Measurements from ENCODE around the gene RTL1. TPM values are rescaled to one million over a fixed set of nuclear protein-coding genes. Genes with fewer than 3 reads are reported as not detected.

RTL1 gene
- total and polyA plus RNA-seq, 3 experiments from 2014 or later = not detected

- no peaks in the 10 kb centered on the region for H3K36me3 ChIP-seq (ENCODE audit: insufficient read depth, low read length)
- ChIA-PET CTCF (no interaction called here), POLR2A (no interaction called here)
- peaks cover 4% of the 10 kb centered on the region for H3K4me1 ChIP-seq (ENCODE audit: insufficient read depth, low read length)
- DNase-seq = peak in 1 of 5 donors; percentile 7
- Mint-ChIP-seq H3K36me3 (no peaks in the 10 kb centered on the region), H3K27ac (no peak overlapping the region), H3K4me1 (peaks cover 0 to 3% (median 0%) of the 10 kb centered on the region in 3 donors), H3K4me3 (no peak overlapping the region), H3K9me3 (no peaks in the 10 kb centered on the region), H3K27me3 (no peaks in the 10 kb centered on the region)
- no peak overlapping the region for H3K4me3 ChIP-seq (ENCODE audit: low read length)
- H3K27ac ChIP-seq (ENCODE audit: low read depth, low read length) = no peak overlapping the region
- no peaks in the 10 kb centered on the region for H3K9me3 ChIP-seq (ENCODE audit: low read length)
- no peaks in the 10 kb centered on the region for H3K27me3 ChIP-seq (ENCODE audit: insufficient read depth, low read length, poor library complexity, severe bottlenecking)
These were observed 57.1 kb downstream of the RTL1 start for GRCh38 chr14:100846309-100846859.

- H3K4me1 ChIP-seq (ENCODE audit: insufficient read depth, low read length) = peaks cover 4% of the 10 kb centered on the region
- Mint-ChIP-seq H3K9me3 (no peaks in the 10 kb centered on the region), H3K27ac (no peak overlapping the region), H3K27me3 (no peaks in the 10 kb centered on the region), H3K4me3 (no peak overlapping the region), H3K4me1 (no peaks in the 10 kb centered on the region), H3K36me3 (no peaks in the 10 kb centered on the region)
- CTCF ChIA-PET = no interaction called here
- no peak overlapping the region for H3K4me3 ChIP-seq (ENCODE audit: low read length)
- H3K9me3 ChIP-seq (ENCODE audit: low read length) = no peaks in the 10 kb centered on the region
- POLR2A ChIA-PET = no interaction called here
- no peak overlapping the region for H3K27ac ChIP-seq (ENCODE audit: low read depth, low read length)
- no peaks in the 10 kb centered on the region for H3K36me3 ChIP-seq (ENCODE audit: insufficient read depth, low read length)
- no peaks in the 10 kb centered on the region for H3K27me3 ChIP-seq (ENCODE audit: insufficient read depth, low read length, poor library complexity, severe bottlenecking)
- peak in 1 of 5 donors; percentile 5 for DNase-seq
These were observed 58.2 kb downstream of the RTL1 start for GRCh38 chr14:100845341-100845740.

GRCh38 chr14:100844846-100845245 lies 58.7 kb downstream of the RTL1 start:
- peak in 1 of 5 donors; percentile 32 for DNase-seq
- H3K27ac Mint-ChIP-seq = no peak overlapping the region
- no peaks in the 10 kb centered on the region for H3K36me3 Mint-ChIP-seq
- H3K9me3 Mint-ChIP-seq = no peaks in the 10 kb centered on the region
- ChIA-PET CTCF (no interaction called here), POLR2A (no interaction called here)
- H3K4me3 ChIP-seq (ENCODE audit: low read length) = no peak overlapping the region
- H3K27me3 ChIP-seq (ENCODE audit: insufficient read depth, low read length, poor library complexity, severe bottlenecking) = no peaks in the 10 kb centered on the region
- no peak overlapping the region for H3K27ac ChIP-seq (ENCODE audit: low read depth, low read length)
- no peaks in the 10 kb centered on the region for H3K36me3 ChIP-seq (ENCODE audit: insufficient read depth, low read length)
- no peaks in the 10 kb centered on the region for H3K9me3 ChIP-seq (ENCODE audit: low read length)
- no peaks in the 10 kb centered on the region for H3K27me3 Mint-ChIP-seq
- H3K4me1 ChIP-seq (ENCODE audit: insufficient read depth, low read length) = peaks cover 4% of the 10 kb centered on the region
- H3K4me1 Mint-ChIP-seq = no peaks in the 10 kb centered on the region
- H3K4me3 Mint-ChIP-seq = no peak overlapping the region

GRCh38 chr14:100844421-100844820 lies 59.1 kb downstream of the RTL1 start:
- POLR2A ChIA-PET = no interaction called here
- no peak overlapping the region for H3K27ac Mint-ChIP-seq
- no peaks in the 10 kb centered on the region for H3K27me3 Mint-ChIP-seq
- no peaks in the 10 kb centered on the region for H3K36me3 Mint-ChIP-seq
- no peaks in the 10 kb centered on the region for H3K9me3 Mint-ChIP-seq
- no peaks in the 10 kb centered on the region for H3K36me3 ChIP-seq (ENCODE audit: insufficient read depth, low read length)
- H3K27me3 ChIP-seq (ENCODE audit: insufficient read depth, low read length, poor library complexity, severe bottlenecking) = no peaks in the 10 kb centered on the region
- H3K4me1 ChIP-seq (ENCODE audit: insufficient read depth, low read length) = peaks cover 4% of the 10 kb centered on the region
- no peak for DNase-seq
- H3K4me3 ChIP-seq (ENCODE audit: low read length) = no peak overlapping the region
- no peaks in the 10 kb centered on the region for H3K9me3 ChIP-seq (ENCODE audit: low read length)
- CTCF ChIA-PET = no interaction called here
- no peak overlapping the region for H3K4me3 Mint-ChIP-seq
- H3K27ac ChIP-seq (ENCODE audit: low read depth, low read length) = no peak overlapping the region
- no peaks in the 10 kb centered on the region for H3K4me1 Mint-ChIP-seq

GRCh38 chr14:100844082-100844408 lies 59.5 kb downstream of the RTL1 start:
- Histone ChIP-seq H3K27me3 (ENCODE audit: insufficient read depth, low read length, poor library complexity, severe bottlenecking) (no peaks in the 10 kb centered on the region), H3K4me1 (ENCODE audit: insufficient read depth, low read length) (peaks cover under 1% of the 10 kb centered on the region), H3K9me3 (ENCODE audit: low read length) (no peaks in the 10 kb centered on the region), H3K36me3 (ENCODE audit: insufficient read depth, low read length) (no peaks in the 10 kb centered on the region), H3K4me3 (ENCODE audit: low read length) (no peak overlapping the region), H3K27ac (ENCODE audit: low read depth, low read length) (no peak overlapping the region)
- Mint-ChIP-seq H3K36me3 (no peaks in the 10 kb centered on the region), H3K9me3 (no peaks in the 10 kb centered on the region), H3K27ac (no peak overlapping the region), H3K4me3 (no peak overlapping the region), H3K27me3 (no peaks in the 10 kb centered on the region), H3K4me1 (no peaks in the 10 kb centered on the region)
- ChIA-PET POLR2A (no interaction called here), CTCF (no interaction called here)
- no peak for DNase-seq

GRCh38 chr14:100842799-100843198 lies 60.7 kb downstream of the RTL1 start:
- Mint-ChIP-seq H3K4me1 (no peaks in the 10 kb centered on the region), H3K36me3 (no peaks in the 10 kb centered on the region), H3K27me3 (peaks cover 0 to 3% of the 10 kb centered on the region in 2 donors), H3K27ac (no peak overlapping the region), H3K4me3 (no peak overlapping the region), H3K9me3 (no peaks in the 10 kb centered on the region)
- POLR2A ChIA-PET = no interaction called here
- no peaks in the 10 kb centered on the region for H3K27me3 ChIP-seq (ENCODE audit: insufficient read depth, low read length, poor library complexity, severe bottlenecking)
- H3K9me3 ChIP-seq (ENCODE audit: low read length) = no peaks in the 10 kb centered on the region
- H3K4me1 ChIP-seq (ENCODE audit: insufficient read depth, low read length) = no peaks in the 10 kb centered on the region
- no peak overlapping the region for H3K4me3 ChIP-seq (ENCODE audit: low read length)
- CTCF ChIA-PET = interaction anchor here (1.1 kb wide), 1 partner anchor 8 kb away, joined by 4 read pairs; no protein-coding TSS in a partner anchor
- no peak for DNase-seq
- no peaks in the 10 kb centered on the region for H3K36me3 ChIP-seq (ENCODE audit: insufficient read depth, low read length)
- no peak overlapping the region for H3K27ac ChIP-seq (ENCODE audit: low read depth, low read length)

- Histone ChIP-seq H3K27me3 (ENCODE audit: insufficient read depth, low read length, poor library complexity, severe bottlenecking) (no peaks in the 10 kb centered on the region), H3K4me1 (ENCODE audit: insufficient read depth, low read length) (no peaks in the 10 kb centered on the region), H3K4me3 (ENCODE audit: low read length) (no peak overlapping the region), H3K36me3 (ENCODE audit: insufficient read depth, low read length) (no peaks in the 10 kb centered on the region), H3K9me3 (ENCODE audit: low read length) (no peaks in the 10 kb centered on the region), H3K27ac (ENCODE audit: low read depth, low read length) (no peak overlapping the region)
- ChIA-PET POLR2A (no interaction called here), CTCF (interaction anchor here (1.1 kb wide), 1 partner anchor 9 kb away, joined by 4 read pairs; no protein-coding TSS in a partner anchor)
- Mint-ChIP-seq H3K4me3 (no peak overlapping the region), H3K9me3 (no peaks in the 10 kb centered on the region), H3K27me3 (peaks cover 0 to 5% of the 10 kb centered on the region in 2 donors), H3K36me3 (no peaks in the 10 kb centered on the region), H3K27ac (no peak overlapping the region), H3K4me1 (no peaks in the 10 kb centered on the region)
- no peak for DNase-seq
These were observed 61.6 kb downstream of the RTL1 start for GRCh38 chr14:100841761-100842403.

GRCh38 chr14:100841066-100841760 lies 62.3 kb downstream of the RTL1 start:
- no peak overlapping the region for H3K4me3 Mint-ChIP-seq
- ChIA-PET POLR2A (no interaction called here), CTCF (no interaction called here)
- H3K27ac Mint-ChIP-seq = no peak overlapping the region
- Histone ChIP-seq H3K27me3 (ENCODE audit: insufficient read depth, low read length, poor library complexity, severe bottlenecking) (no peaks in the 10 kb centered on the region), H3K27ac (ENCODE audit: low read depth, low read length) (no peak overlapping the region), H3K9me3 (ENCODE audit: low read length) (no peaks in the 10 kb centered on the region), H3K4me1 (ENCODE audit: insufficient read depth, low read length) (no peaks in the 10 kb centered on the region), H3K4me3 (ENCODE audit: low read length) (no peak overlapping the region), H3K36me3 (ENCODE audit: insufficient read depth, low read length) (no peaks in the 10 kb centered on the region)
- H3K9me3 Mint-ChIP-seq = no peaks in the 10 kb centered on the region
- H3K27me3 Mint-ChIP-seq = peaks cover 0 to 9% of the 10 kb centered on the region in 2 donors
- no peaks in the 10 kb centered on the region for H3K36me3 Mint-ChIP-seq
- no peak for DNase-seq
- no peaks in the 10 kb centered on the region for H3K4me1 Mint-ChIP-seq

All from CD8-positive, alpha-beta memory T cell (primary cell).